HepG2 (cell line): ENCODE data around the gene ARHGEF16. TPM values are rescaled to one million over a fixed set of nuclear protein-coding genes. Genes with fewer than 3 reads are reported as not detected.

Source experiments
- HES4 ChIP-seq: sonication (generic); formaldehyde crosslinking; IDR thresholded peaks from 2 replicates; pipeline ENCODE4 v1.9.0; 2021; ENCODE audit warnings: mild to moderate bottlenecking, missing genetic modification reagents, borderline replicate concordance
- HOXA7 ChIP-seq: sonication (generic); formaldehyde crosslinking; IDR thresholded peaks from 2 replicates; pipeline ENCODE4 v1.8.1; 2022; ENCODE audit warnings: mild to moderate bottlenecking, missing genetic modification reagents, moderate library complexity
- MAFG ChIP-seq: sonication (generic); formaldehyde crosslinking; IDR thresholded peaks from 2 replicates; pipeline ENCODE4 v1.5.1; 2020; ENCODE audit warnings: mild to moderate bottlenecking, missing genetic modification reagents
- MAFK ChIP-seq, 2 experiments: IDR thresholded peaks in 1 of 2; conservative IDR thresholded peaks in 1 of 2; 2 replicates each; pipeline ENCODE4 v1.6.1; 2011; ENCODE audit warnings: improper control_type of control experiment in 2 of 2, low read length in 2 of 2
- MBNL3 ChIP-seq: fragments of 250-450 bp; sonication (Bioruptor Pico); conservative IDR thresholded peaks from 2 replicates; pipeline ENCODE4 v1.8.0; 2022; ENCODE audit warnings: mild to moderate bottlenecking, inconsistent platforms
- NPAS2 ChIP-seq: sonication (generic); formaldehyde crosslinking; IDR thresholded peaks from 2 replicates; pipeline ENCODE4 v1.8.0; 2022; ENCODE audit warnings: mild to moderate bottlenecking, missing genetic modification reagents, borderline replicate concordance
- PRMT3 ChIP-seq: sonication (generic); formaldehyde crosslinking; IDR thresholded peaks from 2 replicates; pipeline ENCODE4 v1.8.1; 2022; ENCODE audit warnings: low read depth, mild to moderate bottlenecking, moderate library complexity, missing genetic modification reagents, borderline replicate concordance
- RORA ChIP-seq: sonication (generic); formaldehyde crosslinking; IDR thresholded peaks from 2 replicates; pipeline ENCODE4 v1.5.0; 2020; ENCODE audit warnings: mild to moderate bottlenecking, missing genetic modification reagents, moderate library complexity
- SOX13 ChIP-seq, 3 experiments: fragments of 450-650 bp in 1 of 3; sonication (generic) in 1 of 3; formaldehyde crosslinking in 1 of 3; IDR thresholded peaks in 2 of 3; conservative IDR thresholded peaks in 1 of 3; 2 replicates each; pipeline versions ENCODE4 v1.5.0 to v1.6.1; 2016 to 2020; ENCODE audit warnings: antibody characterized with exemption in 1 of 3, mild to moderate bottlenecking in 1 of 3, missing compliant biosample characterization in 1 of 3, missing genetic modification reagents in 1 of 3, moderate library complexity in 1 of 3
- SP1 ChIP-seq, 2 experiments: fragments of 450-650 bp in 1 of 2; sonication (generic) in 1 of 2; formaldehyde crosslinking in 1 of 2; IDR thresholded peaks; 2 replicates each; pipeline versions ENCODE4 v1.4.0 to v1.6.1; 2016 to 2020; ENCODE audit warnings: missing genetic modification reagents in 1 of 2
- ZNF121 ChIP-seq: sonication (generic); formaldehyde crosslinking; IDR thresholded peaks from 2 replicates; pipeline ENCODE4 v1.5.0; 2020; ENCODE audit warnings: mild to moderate bottlenecking, missing genetic modification reagents
- ZNF343 ChIP-seq: sonication (generic); formaldehyde crosslinking; IDR thresholded peaks from 2 replicates; pipeline ENCODE4 v1.4.0; 2020; ENCODE audit warnings: mild to moderate bottlenecking, missing genetic modification reagents
- ZNF501 ChIP-seq: sonication (generic); formaldehyde crosslinking; IDR thresholded peaks from 2 replicates; pipeline ENCODE4 v1.5.1; 2020; ENCODE audit warnings: mild to moderate bottlenecking, moderate library complexity, missing genetic modification reagents
- ZNF550 ChIP-seq: sonication (generic); formaldehyde crosslinking; IDR thresholded peaks from 2 replicates; pipeline ENCODE4 v1.4.0; 2020; ENCODE audit warnings: mild to moderate bottlenecking, missing genetic modification reagents, borderline replicate concordance
- ZNF597 ChIP-seq: sonication (generic); formaldehyde crosslinking; IDR thresholded peaks from 2 replicates; pipeline ENCODE4 v1.5.0; 2020; ENCODE audit warnings: missing genetic modification reagents
- ZNF639 ChIP-seq: conservative IDR thresholded peaks from 2 replicates; pipeline ENCODE4 v1.6.1; 2018; ENCODE audit warnings: missing genetic modification reagents
- polyA plus RNA-seq, 8 experiments: library from polyadenylated mRNA; depleted of rRNA in 3 of 8; stranded (reverse) in 7 of 8; unstranded in 1 of 8; fragments of >200 nt; fragmentation: Illumina TruSeq in 4 of 8; extraction: Trizol in 4 of 8; gene quantifications; 2 replicates each; pipeline versions ENCODE4 v1.2.1 to v1.2.3, GENCODE V29; 2011 to 2016; ENCODE audit warnings: low read depth in 4 of 8, missing spikeins in 1 of 8, mixed read lengths in 1 of 8; ENCODE audit not compliant: insufficient read depth in 1 of 8
- total RNA-seq, 5 experiments: library from RNA; depleted of rRNA; stranded (reverse); fragments of >200 nt; fragmentation: Illumina TruSeq; extraction: Trizol; gene quantifications; 2 replicates each; pipeline ENCODE4 v1.2.3, GENCODE V29; 2016; ENCODE audit warnings: low read depth in 1 of 5
- TF ChIP-seq, protein P1 (sequence below): sonication (generic); formaldehyde crosslinking; IDR thresholded peaks from 2 replicates; pipeline ENCODE4 v1.5.1; 2020; ENCODE audit warnings: mild to moderate bottlenecking, missing genetic modification reagents, borderline replicate concordance
- TF ChIP-seq, protein P2 (sequence below), 2 experiments: sonication (generic) in 1 of 2; formaldehyde crosslinking in 1 of 2; IDR thresholded peaks; 2 replicates each; pipeline versions ENCODE4 v1.5.1 to v1.6.1; 2011 to 2020; ENCODE audit warnings: borderline replicate concordance in 1 of 2, low read depth in 1 of 2, low read length in 1 of 2, mild to moderate bottlenecking in 1 of 2, missing genetic modification reagents in 1 of 2, moderate library complexity in 1 of 2

ARHGEF16 gene
- total and polyA plus RNA-seq, 2 of the 13 experiments (the other 11 are each of a cell fraction or from before 2014, with no cell fraction given): 20.3 to 39.9 TPM

GRCh38 chr1:3457910-3458883 lies 3.7 kb downstream of the ARHGEF16 start (continued):
- TF ChIP-seq ZNF597 (CRISPR knock-in tag) (no peak), PRMT3 (CRISPR knock-in tag) (no peak), HES4 (CRISPR knock-in tag) (no peak), ZNF501 (no peak), NPAS2 (CRISPR knock-in tag) (no peak), SP1 (IDR thresholded peaks at IDR 0.05) (no peak), SP1 (CRISPR knock-in tag; IDR thresholded peaks at IDR 0.05) (no peak), RORA (CRISPR knock-in tag) (no peak), ZNF639 (CRISPR knock-in tag) (no peak), HOXA7 (CRISPR knock-in tag) (no peak), MAFK (conservative IDR thresholded peaks at IDR 0.05 in 1 of 2, IDR thresholded peaks at IDR 0.05 in 1 of 2; ENCODE audit: low read length in 2 of 2) (no peak), MBNL3 (CRISPR knock-in tag) (no peak), ZNF121 (CRISPR knock-in tag) (peak; percentile 91), ZNF550 (CRISPR knock-in tag) (no peak), MAFG (CRISPR knock-in tag) (no peak), ZNF343 (CRISPR knock-in tag) (no peak), SOX13 (IDR thresholded peaks at IDR 0.05) (no peak), SOX13 (CRISPR knock-in tag; conservative IDR thresholded peaks at IDR 0.05 in 1 of 2, IDR thresholded peaks at IDR 0.05 in 1 of 2) (no peak)
- TF ChIP-seq, protein P1, sequence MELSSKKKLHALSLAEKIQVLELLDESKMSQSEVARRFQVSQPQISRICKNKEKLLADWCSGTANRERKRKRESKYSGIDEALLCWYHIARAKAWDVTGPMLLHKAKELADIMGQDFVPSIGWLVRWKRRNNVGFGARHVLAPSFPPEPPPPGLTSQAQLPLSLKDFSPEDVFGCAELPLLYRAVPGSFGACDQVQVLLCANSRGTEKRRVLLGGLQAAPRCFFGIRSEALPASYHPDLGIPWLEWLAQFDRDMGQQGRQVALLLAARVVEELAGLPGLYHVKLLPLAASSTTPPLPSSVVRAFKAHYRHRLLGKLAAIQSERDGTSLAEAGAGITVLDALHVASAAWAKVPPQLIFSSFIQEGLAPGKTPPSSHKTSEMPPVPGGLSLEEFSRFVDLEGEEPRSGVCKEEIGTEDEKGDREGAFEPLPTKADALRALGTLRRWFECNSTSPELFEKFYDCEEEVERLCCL (CRISPR knock-in tag): 0 out of 2 replicates have a peak, but pooled peaks have one; percentile 52
- TF ChIP-seq, protein P2, sequence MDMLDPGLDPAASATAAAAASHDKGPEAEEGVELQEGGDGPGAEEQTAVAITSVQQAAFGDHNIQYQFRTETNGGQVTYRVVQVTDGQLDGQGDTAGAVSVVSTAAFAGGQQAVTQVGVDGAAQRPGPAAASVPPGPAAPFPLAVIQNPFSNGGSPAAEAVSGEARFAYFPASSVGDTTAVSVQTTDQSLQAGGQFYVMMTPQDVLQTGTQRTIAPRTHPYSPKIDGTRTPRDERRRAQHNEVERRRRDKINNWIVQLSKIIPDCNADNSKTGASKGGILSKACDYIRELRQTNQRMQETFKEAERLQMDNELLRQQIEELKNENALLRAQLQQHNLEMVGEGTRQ (IDR thresholded peaks at IDR 0.05; ENCODE audit: low read depth, low read length): no peak
- TF ChIP-seq, protein P2 (CRISPR knock-in tag; IDR thresholded peaks at IDR 0.05; ENCODE audit: borderline replicate concordance): no peak
